Activated naive CD8-positive, alpha-beta T cell treated with anti-CD3 and anti-CD28 coated beads, Interleukin-2, amount 50 U/mL, for 16 hours (primary cell): ENCODE data around the gene CATSPER3.

Source experiments
- DNase-seq: peaks from one replicate; pipeline ENCODE4 v3.0.0-alpha.2; 2020; ENCODE audit warnings: low read depth, low spot score

Gene CATSPER3

GRCh38 chr5:135029477-135030122 is 61.9 kb downstream of the CATSPER3 start:
- no peak for DNase-seq

DNA sequence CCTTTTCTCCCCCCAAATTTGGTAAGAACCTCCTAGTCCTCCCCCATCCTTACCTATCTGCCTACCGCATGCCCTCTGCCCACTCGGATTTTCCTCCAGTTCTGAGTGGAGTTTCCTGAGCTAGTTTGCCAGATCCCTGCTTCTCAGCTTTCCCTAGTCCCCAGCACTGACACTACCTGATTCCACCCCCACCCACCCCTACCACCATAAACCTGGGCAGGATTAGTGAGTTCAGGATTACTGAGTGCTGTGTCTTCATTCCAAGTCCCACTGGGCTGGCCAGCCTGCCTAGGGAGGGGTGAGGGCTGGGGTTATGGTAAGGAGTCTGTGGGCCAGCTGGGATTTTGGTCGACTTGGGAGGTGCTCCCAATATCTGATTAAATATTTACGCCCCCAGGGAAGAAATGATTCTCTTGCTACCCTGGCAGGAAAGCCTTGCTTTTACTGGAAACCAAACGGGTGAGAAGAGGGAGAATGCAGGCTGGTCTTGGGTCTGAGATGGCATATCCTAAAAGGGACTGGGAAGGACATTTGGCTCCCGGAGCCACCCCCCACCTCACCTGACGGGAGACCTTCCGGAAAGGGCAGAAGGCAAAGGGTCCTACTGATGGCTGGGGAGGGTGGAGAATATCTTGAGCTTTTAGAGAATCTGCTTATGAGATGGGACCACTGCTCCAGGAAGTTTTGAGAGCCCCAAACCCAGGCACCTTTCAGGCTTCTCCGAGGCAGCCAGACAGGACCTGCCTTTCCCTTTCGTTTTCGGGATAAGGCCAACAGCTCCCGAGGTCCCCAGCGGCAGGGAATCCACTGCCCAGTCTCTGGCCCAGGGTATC is 62.6 kb downstream of the CATSPER3 start:
- no peak for DNase-seq

GRCh38 chr5:135030956-135031812 is 63.5 kb downstream of the CATSPER3 start:
- DNase-seq = no peak

DNA sequence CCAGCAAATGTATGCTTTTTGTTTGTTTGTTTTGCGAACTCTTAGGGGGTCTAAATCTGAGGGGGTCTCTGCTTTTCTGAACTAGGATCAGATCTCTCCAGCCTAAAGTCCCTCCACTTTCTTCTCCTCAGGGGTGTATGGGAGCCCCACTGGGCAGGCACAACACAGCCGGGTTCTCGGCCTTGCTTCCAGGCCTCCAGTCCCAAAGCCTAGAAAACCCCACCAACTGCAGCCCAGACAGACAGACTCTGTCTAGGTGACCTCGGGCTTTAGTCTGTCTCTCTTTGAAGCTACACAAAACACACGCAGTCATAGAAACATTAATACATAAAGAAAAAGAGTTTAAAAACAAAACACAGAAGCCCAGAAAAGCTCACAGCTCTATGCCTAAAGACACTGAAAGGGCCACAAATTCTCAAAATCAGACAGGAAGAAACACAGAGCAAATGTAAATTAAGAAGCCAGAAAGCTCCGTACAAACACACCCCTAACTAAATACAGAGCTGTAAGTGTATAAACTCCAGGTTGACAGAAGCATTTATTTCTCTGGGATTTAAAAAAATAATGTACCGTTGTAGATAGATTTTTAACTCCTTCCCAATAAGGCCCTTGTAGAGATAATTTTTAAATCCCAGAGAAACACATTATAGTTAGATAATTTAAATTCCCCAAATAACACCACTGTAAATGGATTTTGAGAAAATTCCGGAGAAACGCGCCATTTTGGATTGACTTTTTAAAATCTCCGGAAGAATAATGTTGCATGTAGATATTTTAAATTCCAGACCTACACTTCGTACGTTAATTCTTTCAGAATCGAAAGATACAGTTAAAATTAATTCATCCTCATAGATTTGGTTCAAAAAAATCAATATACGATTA is 64.3 kb downstream of the CATSPER3 start:
- no peak for DNase-seq

DNA sequence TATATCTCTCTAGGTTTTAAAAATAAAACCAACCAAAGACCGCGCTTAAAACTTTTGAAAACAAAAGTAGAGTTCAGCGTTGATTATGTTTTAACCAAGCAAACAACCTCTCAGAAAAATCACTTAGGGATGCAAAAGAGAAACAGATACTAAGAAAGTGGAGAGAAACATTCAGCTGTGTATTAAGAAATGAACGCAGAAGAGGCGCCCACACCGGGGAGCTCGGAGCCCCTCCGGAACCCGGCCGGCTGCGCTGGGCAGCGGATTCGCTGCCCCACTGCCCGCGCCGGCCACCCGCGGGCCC is 64.9 kb downstream of the CATSPER3 start:
- no peak for DNase-seq

DNA sequence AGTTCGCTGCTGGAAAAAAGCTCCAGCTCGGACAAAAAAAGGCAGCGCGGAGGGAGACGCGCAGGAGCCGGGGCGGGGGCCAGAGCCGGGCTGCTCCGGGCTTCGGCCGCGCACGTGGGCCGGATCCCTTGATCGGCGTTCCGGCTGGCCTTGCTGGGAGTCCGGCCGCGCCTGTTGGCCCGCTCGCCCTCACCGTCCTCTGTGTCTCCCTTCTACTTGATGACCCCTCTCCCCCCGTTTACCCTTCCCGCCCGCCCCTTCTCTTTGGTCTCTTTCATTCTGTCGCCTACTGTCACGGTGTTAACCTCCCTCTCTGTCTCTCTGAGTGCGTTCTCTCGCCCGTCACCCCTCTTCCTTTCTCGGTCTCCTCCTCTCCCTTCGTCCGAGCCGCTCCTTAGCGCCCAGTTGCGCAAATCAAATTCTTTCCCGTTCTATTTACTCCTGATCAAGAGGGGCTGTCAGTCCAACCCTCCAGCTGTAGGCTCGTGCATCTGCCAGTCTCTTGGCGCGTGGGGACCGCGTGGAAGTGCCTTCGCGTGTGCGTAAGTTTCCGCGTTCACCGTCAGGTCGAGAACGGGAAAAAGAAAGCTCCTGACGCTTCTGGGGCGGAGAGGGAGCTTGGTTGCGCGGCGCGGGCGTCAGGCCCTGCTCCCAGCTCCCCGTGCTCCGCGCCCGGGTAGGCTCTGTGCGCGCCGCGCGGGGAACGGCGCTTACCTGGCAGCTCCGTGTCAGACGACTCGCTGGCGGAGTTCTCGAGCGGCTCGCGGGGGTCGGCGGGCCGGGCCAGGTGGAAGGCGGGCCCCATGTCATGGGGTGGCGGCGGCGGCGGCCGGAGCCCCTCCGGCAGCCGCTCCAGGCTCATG is 65.5 kb downstream of the CATSPER3 start:
- no peak for DNase-seq

DNA sequence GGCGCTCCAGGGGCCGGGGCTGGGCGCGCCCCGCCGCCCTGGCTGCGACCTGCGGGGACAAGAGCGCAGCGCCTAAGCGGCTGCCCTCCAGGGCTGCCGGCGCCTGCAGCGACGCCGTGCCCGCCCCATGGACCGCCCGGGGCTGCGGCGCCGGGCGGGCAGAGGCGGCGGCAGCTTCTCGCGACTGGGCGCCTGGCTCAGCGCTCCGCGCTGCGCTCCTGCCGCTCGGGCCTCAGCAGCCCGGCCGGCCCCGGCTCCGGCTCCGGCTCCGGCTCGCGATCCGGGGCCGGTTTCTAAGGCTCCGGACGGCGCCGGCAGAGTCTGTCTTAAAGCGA is 66.2 kb downstream of the CATSPER3 start, which contains the start of gene PITX1:
Gene PITX1 (minus strand): TSS at position 328 of the 335 bp plus-strand sequence. CDS start 347 bp downstream, outside the sequence.
- DNase-seq = no peak

DNA sequence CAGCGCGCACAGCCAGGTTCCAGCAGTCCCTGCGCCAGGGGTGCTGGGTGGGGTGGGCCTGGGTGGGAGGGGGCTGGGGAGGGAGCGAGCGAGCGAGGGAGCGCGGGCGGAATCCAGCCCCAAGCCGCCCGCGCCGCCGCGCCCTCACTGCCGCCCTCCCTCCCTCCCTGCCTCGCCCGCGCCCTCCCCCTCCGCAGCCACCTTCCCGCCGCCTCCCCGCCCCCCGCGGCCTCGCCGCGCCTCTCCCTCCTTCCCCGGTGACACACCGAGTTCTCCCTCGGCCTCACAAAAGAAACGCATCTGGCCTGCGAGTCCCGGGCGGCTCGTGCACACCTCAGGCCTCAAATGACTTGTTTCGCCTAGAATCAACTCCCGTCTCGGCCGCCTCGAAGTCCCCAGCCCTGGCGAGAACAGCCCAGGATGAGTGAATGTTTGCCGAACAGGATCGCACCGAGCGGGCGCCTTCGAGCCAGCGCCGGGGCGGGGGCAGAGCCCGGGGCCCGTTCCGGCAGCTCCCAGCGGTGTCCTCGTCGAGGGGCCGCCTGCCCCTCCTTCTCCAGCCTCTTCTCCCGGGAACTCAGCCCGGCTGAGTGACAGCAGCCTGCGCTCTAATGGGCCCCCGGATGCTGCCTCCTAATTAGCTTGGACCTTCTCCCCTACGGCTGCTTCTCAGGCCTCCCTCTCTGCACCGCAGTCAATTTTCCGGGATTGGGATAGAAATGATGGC is 66.7 kb downstream of the CATSPER3 start:
- DNase-seq = no peak

- no peak for DNase-seq
Measured at GRCh38 chr5:135034963-135035677, 67.4 kb downstream of the CATSPER3 start.

DNA sequence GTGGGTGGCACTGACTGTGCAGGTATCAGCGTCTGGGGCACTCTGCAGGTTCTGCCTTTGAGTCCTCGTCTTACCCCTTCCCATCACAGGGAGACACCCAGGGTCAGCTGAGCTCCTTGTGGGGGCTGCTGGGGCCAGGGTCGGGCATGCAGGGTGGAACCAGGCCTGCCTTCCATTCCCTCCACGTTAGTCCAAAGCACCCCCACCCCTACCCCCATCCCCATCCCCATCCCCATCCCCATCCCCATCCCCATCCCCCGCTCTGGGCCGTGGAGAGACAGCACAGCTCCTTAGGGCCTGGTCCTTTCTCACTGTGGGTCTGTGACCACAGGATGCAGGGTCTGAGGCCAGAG is 67.9 kb downstream of the CATSPER3 start:
- DNase-seq = no peak

GRCh38 chr5:135036405-135036804 is 68.7 kb downstream of the CATSPER3 start:
- DNase-seq = no peak

- no peak for DNase-seq
Measured at GRCh38 chr5:135037519-135038204, 70.0 kb downstream of the CATSPER3 start.

DNA sequence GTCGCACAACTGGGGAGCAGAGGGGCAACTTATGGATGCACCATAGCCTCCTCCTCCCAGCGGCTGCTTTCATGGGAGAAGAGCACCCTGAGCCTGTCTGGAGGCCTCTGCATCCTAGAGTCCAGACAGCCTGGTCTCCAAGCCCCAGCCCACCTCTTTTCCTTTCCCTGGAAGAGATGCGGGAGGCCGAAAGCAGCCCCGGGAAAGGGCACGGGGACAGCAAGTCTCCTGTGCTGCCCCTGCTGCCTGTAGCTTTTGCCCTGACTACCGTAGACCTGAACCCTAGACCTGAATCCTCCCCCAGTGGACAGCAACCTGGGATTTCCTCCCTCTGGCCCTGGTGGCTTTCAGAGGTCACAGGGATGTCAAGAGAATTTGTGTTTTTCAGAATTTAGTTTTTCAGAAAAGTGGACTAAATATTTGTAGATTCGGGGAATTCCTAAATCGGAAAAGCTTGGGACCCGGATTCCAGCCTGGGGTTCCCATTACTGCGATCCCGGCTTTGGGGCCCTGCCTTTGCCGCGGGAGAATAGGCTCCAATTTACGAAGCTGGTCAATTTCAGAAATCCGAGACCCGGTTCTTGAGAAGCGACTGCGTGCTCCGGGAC is 70.6 kb downstream of the CATSPER3 start:
- no peak for DNase-seq

- no peak for DNase-seq
Measured at GRCh38 chr5:135038813-135039270, 71.1 kb downstream of the CATSPER3 start.

DNA sequence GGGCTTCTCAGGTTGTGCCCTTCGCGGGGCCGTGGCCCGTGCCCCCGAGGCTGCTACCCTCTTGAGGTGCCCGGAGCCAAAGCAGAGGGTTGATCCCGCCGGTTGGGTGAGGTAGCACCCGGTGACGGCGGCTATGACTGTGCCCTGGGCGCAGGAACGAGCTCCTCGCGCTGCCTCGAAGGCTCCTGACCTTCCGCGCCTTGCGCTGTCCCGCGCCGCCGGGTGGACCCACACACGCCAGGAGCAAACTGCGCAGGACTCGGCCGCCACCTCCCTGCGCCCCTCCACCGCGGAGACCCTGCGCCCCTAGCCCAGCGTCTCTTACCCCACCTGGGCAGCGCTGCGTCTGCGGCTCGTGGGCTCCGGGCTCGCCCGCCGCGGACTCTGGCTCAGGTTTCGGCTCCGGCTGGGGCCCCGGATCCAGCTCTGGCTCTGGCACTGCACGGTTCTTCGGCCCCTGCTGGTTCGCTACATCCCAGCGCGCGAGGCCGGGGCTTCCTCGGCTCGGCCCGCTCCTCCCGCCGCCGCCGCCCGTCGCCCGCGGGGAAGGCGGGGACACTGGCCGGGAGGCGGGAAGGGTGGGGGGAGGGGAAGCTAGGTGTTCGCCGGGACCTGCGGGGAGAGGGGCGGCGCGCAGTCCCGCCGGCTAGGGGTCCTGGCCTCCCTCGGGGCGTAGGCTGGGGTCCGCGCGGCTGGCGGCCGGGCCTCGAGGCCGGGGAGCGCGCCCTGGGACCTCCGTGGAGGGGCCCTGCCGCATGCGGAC is 71.7 kb downstream of the CATSPER3 start:
- DNase-seq = no peak

DNA sequence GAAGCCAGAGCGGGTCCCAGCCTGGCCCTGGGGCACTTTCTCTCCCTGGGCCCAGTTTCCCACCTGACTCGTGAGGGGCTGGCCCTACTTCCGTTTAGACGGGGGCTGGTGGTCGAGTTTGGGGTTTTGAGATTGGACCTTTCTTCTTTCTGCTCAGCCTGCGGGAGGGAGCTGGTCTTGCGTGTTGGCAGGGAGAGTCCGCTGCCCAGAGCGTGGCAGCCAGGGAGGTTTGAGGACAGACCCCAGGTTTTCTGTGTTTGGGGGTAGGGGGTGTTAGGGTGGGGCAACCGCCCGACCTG is 72.3 kb downstream of the CATSPER3 start:
- DNase-seq = no peak

DNA sequence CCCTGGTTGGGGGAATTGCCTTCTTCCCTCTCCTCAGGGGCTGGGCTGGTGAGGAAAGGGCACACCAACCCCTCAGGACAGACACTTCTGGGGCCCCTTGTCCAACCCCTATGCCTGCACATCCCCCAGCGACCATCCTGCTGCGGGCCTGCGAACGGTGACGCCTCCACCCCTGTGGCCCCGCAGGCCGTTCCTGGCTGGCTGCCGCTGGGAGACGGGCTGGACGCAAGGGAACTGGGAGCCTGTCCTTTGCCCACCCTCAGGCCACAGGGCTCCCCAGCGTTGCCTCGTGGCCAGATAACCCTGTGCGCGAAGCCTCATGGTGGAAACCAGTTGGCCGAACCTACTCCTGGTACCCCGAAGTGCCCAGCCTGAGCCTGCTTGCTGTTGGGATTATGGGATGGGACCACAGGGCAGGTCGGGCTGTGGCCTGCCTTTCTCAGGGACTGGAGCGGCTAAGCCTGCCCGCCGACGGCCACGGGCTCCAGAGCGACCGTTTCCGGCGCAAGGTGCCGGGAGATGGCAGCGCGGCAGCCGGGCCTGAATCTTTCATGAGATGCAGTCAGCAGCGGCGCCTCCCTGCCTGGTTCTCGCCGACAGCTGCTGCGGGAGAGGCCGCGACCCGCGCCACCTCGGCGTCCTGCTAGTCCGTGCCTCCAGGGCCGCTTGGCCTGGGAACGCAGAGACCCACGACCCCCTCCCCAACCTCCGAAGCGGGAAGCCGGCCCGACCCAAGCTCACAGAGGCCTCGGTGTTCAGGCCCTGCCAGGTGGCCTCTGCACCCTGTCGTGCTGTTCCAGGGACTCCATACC is 72.8 kb downstream of the CATSPER3 start:
- no peak for DNase-seq
